ENCODE data around the gene DSC2. TPM values are rescaled to one million over a fixed set of nuclear protein-coding genes. Genes with fewer than 3 reads are reported as not detected.

DSC2 gene
- total RNA-seq, 2 donors from 2014 or later, result 8.9 to 9.3 TPM

DNA sequence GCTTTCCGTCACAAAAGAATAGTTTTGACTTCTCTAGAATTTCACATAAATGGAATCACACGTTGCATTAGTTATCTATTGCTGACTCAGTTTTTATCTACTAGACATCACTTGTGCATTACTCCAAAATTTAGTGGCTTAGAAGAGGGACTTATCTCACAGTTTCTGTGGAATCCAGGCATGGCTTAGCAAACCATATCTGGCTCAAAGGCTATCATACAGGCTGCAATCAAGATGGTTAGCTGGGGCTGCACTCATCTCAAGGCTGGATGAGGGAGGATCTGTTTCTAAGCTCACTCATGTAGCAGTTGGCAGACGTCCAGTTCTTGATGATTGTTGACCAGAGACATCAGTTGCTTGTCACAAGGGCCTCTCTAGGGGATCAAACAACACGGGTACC, 53.0 kb downstream of the DSC2 start:
- no peaks in the 10 kb centered on the region for H3K4me1 ChIP-seq
- H3K36me3 ChIP-seq (replicated peaks in 1 of 2; ENCODE audit: insufficient read depth in 1 of 2, low read depth in 2 of 2), result no peaks in the 10 kb centered on the region
- no peaks in the 10 kb centered on the region for H3K27me3 ChIP-seq
- TF ChIP-seq CTCF (IDR thresholded peaks at IDR 0.05) (no peak), POLR2A (IDR thresholded peaks at IDR 0.05) (no peak)
- H3K27ac ChIP-seq, result no peak overlapping the region
- ATAC-seq, result no peak
- DNase-seq, result no peak
- H3K4me3 ChIP-seq, result no peak overlapping the region
- 45% methylated on average over 4 of the region's 4 CpGs for WGBS, 2 donors
- no peaks in the 10 kb centered on the region for H3K9me3 ChIP-seq
- intact Hi-C loops (cut with DNase I), result no loop called here

- Histone ChIP-seq H3K27me3 (no peaks in the 10 kb centered on the region), H3K9me3 (no peaks in the 10 kb centered on the region), H3K4me1 (no peaks in the 10 kb centered on the region), H3K36me3 (replicated peaks in 1 of 2; ENCODE audit: insufficient read depth in 1 of 2, low read depth in 2 of 2) (no peaks in the 10 kb centered on the region), H3K4me3 (no peak overlapping the region), H3K27ac (no peak overlapping the region)
- ATAC-seq, result no peak
- TF ChIP-seq CTCF (IDR thresholded peaks at IDR 0.05) (no peak), POLR2A (IDR thresholded peaks at IDR 0.05) (no peak)
- DNase-seq, result no peak
- 63 to 67% methylated on average over 2 of the region's 2 CpGs for WGBS, 2 donors
- intact Hi-C loops (cut with DNase I), result no loop called here
Observed at GRCh38 chr18:31048216-31048615, 54.0 kb downstream of the DSC2 start.

GRCh38 chr18:31046916-31047315, 55.3 kb downstream of the DSC2 start:
- peak in 1 of 4 donors; percentile 10 for DNase-seq
- Histone ChIP-seq H3K36me3 (replicated peaks in 1 of 2; ENCODE audit: insufficient read depth in 1 of 2, low read depth in 2 of 2) (no peaks in the 10 kb centered on the region), H3K4me1 (peaks cover 12% of the 10 kb centered on the region), H3K27ac (no peak overlapping the region), H3K4me3 (no peak overlapping the region), H3K9me3 (no peaks in the 10 kb centered on the region), H3K27me3 (peaks cover 0 to 12% of the 10 kb centered on the region in 2 donors)
- no peak for TF ChIP-seq POLR2A (IDR thresholded peaks at IDR 0.05)
- TF ChIP-seq CTCF (IDR thresholded peaks at IDR 0.05), result no peak
- ATAC-seq, result no peak
- intact Hi-C loops (cut with DNase I), result no loop called here

DNA sequence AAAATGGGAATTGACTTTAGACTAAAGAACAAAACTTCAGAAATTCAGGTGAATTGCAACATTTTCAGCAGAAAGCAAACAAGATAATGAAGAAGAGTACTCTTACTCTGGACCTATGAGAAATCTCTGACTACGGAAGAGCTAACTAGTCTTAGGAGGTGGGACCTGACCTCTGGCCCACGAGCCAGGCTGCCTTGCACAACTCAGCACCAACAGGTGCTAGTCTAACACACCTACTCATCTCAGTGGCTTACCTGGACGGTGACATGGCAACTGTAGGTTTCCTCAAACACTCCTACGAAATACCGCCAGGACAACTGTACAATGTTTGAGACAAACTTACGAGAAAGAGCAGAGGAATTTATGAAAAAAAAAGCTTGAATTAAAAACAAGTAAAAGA, 56.6 kb downstream of the DSC2 start:
- H3K9me3 ChIP-seq, result no peaks in the 10 kb centered on the region
- ATAC-seq (no peak), DNase-seq (no peak)
- no peaks in the 10 kb centered on the region for H3K36me3 ChIP-seq (replicated peaks in 1 of 2; ENCODE audit: insufficient read depth in 1 of 2, low read depth in 2 of 2)
- no peak overlapping the region for H3K4me3 ChIP-seq
- WGBS, 2 donors, result 75 to 85% methylated on average over 6 of the region's 6 CpGs
- intact Hi-C loops (cut with DNase I), result no loop called here
- TF ChIP-seq CTCF (IDR thresholded peaks at IDR 0.05) (no peak), POLR2A (IDR thresholded peaks at IDR 0.05) (no peak)
- no peak overlapping the region for H3K27ac ChIP-seq
- H3K4me1 ChIP-seq, result peaks cover 20% of the 10 kb centered on the region
- peaks cover 0 to 25% of the 10 kb centered on the region in 2 donors for H3K27me3 ChIP-seq

DNA sequence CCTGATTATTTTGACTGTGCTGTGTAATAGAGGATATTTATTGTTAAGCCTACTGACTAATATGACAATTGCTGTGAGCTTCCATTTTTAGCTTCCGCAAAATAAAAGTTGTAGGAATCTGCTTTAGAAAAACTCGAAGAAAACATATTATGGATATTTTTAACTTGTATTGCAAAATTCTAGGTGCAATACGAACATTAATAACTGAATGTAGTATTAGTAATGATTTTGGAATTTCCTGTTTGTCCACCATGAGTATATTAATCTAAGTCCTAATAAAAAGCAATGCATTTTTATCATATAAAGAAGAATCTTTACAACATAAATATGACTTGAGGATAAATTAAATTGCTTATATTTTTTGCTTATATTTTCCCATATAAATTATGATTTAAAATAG, 57.3 kb downstream of the DSC2 start:
- intact Hi-C loops (cut with DNase I), result no loop called here
- WGBS, 2 donors, result 66 to 67% methylated on average over 3 of the region's 3 CpGs
- ATAC-seq (no peak), DNase-seq (no peak)
- Histone ChIP-seq H3K4me3 (no peak overlapping the region), H3K4me1 (peaks cover 20% of the 10 kb centered on the region), H3K36me3 (replicated peaks in 1 of 2; ENCODE audit: insufficient read depth in 1 of 2, low read depth in 2 of 2) (no peaks in the 10 kb centered on the region), H3K27ac (no peak overlapping the region), H3K9me3 (no peaks in the 10 kb centered on the region), H3K27me3 (peaks cover 0 to 32% of the 10 kb centered on the region in 2 donors)
- no peak for TF ChIP-seq CTCF (IDR thresholded peaks at IDR 0.05)
- no peak for TF ChIP-seq POLR2A (IDR thresholded peaks at IDR 0.05)

Measured in body of pancreas (tissue), 4 donors.